HUDEP-2 (cell line): ENCODE results near the gene MYO9A.

ENCODE experiments used
- DNase-seq, 76 experiments: peaks; one replicate each; lab custom pipeline; 2025; ENCODE audit not compliant: unreplicated experiment in 76 of 76; lab: John Stamatoyannopoulos, UW

The MYO9A gene

GRCh38 chr15:71975816-71976150 is 142.2 kb downstream of the MYO9A start:
- DNase-seq: no peak

GRCh38 chr15:71974211-71974610 is 143.7 kb downstream of the MYO9A start:
- no peak for DNase-seq

- DNase-seq: no peak
Measured at GRCh38 chr15:71973366-71973765, 144.6 kb downstream of the MYO9A start.

GRCh38 chr15:71971905-71972304 is 146.0 kb downstream of the MYO9A start:
- no peak for DNase-seq

GRCh38 chr15:71970435-71970834 is 147.5 kb downstream of the MYO9A start:
- no peak for DNase-seq

- DNase-seq: no peak
Measured at GRCh38 chr15:71962537-71962936, 155.4 kb downstream of the MYO9A start.

- no peak for DNase-seq
Measured at GRCh38 chr15:71957026-71957425, 160.9 kb downstream of the MYO9A start.

- no peak for DNase-seq
Measured at GRCh38 chr15:71951134-71951533, 166.8 kb downstream of the MYO9A start.

- no peak for DNase-seq
Measured at GRCh38 chr15:71945012-71945411, 172.9 kb downstream of the MYO9A start.

- no peak for DNase-seq
Measured at GRCh38 chr15:71943806-71944205, 174.1 kb downstream of the MYO9A start.

GRCh38 chr15:71939981-71940588 is 177.9 kb downstream of the MYO9A start:
- DNase-seq: no peak

- DNase-seq: no peak
Measured at GRCh38 chr15:71937650-71938311, 180.2 kb downstream of the MYO9A start.

- DNase-seq: no peak
Measured at GRCh38 chr15:71934446-71934845, 183.5 kb downstream of the MYO9A start.

GRCh38 chr15:71932689-71933088 is 185.3 kb downstream of the MYO9A start:
- no peak for DNase-seq

GRCh38 chr15:71931261-71931660 is 186.7 kb downstream of the MYO9A start:
- no peak for DNase-seq

- no peak for DNase-seq
Measured at GRCh38 chr15:71925145-71925544, 192.8 kb downstream of the MYO9A start.

GRCh38 chr15:71921191-71921590 is 196.8 kb downstream of the MYO9A start:
- no peak for DNase-seq

GRCh38 chr15:71920573-71920972 is 197.4 kb downstream of the MYO9A start:
- no peak for DNase-seq

GRCh38 chr15:71916834-71917233 is 201.1 kb downstream of the MYO9A start:
- no peak for DNase-seq

- DNase-seq: no peak
Measured at GRCh38 chr15:71914092-71914491, 203.9 kb downstream of the MYO9A start.

- no peak for DNase-seq
Measured at GRCh38 chr15:71899674-71900073, 218.3 kb downstream of the MYO9A start.

GRCh38 chr15:71893691-71894090 is 224.3 kb downstream of the MYO9A start:
- no peak for DNase-seq

- DNase-seq: no peak
Measured at GRCh38 chr15:71892335-71892734, 225.6 kb downstream of the MYO9A start.
